Retina (tissue), 1 donor: ENCODE data around the gene MLH1.
"Not testable (repeated sequence)": the region's sequence is repeated elsewhere in the genome, so short reads cannot be mapped to it uniquely, and the experiment has no call there.

ENCODE experiments used
- DNase-seq: peaks from one replicate; pipeline ENCODE4 v3.0.0-alpha.2; 2016

Gene MLH1

GRCh38 chr3:37040231-37040630 is 46.9 kb downstream of the MLH1 start:
- no peak for DNase-seq

DNA sequence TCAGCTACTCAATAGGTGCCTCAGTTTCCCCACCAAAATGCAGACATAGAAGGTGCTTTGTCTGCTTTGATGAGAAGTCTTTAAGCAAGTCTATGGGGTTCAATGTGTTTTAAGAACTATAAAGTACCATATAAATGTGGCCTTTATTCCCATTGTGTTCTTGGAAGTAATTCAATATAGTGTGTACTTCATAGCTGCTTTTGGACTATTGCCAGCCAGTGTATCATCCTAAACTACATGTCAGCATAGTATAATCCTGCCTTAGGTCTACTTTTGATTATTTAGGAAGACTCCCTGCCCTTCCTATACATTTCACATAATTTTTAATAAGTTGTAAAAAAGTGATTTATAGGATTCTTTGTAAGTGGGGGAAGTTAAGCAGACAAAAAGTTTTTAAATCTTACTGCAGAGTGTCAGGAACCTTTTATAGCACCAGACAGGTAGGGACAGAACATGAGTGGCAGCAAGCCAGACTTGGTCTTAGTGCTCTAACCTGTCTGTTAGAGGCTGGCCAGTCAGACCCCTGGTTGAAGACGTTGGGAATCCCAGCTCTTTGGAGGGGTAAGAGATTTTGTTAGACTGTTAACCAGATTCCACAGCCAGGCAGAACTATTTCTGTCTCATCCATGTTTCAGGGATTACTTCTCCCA is 48.4 kb downstream of the MLH1 start:
- DNase-seq, result no peak

- not testable (repeated sequence) for DNase-seq
Observed at GRCh38 chr3:37042712-37043111, 49.4 kb downstream of the MLH1 start.

DNA sequence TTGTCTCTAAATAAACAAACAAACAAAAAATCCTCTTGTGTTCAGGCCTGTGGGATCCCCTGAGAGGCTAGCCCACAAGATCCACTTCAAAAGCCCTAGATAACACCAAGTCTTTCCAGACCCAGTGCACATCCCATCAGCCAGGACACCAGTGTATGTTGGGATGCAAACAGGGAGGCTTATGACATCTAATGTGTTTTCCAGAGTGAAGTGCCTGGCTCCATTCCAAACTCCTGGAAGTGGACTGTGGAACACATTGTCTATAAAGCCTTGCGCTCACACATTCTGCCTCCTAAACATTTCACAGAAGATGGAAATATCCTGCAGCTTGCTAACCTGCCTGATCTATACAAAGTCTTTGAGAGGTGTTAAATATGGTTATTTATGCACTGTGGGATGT is 57.0 kb downstream of the MLH1 start:
- no peak for DNase-seq

GRCh38 chr3:37052860-37053259 is 59.5 kb downstream of the MLH1 start:
- DNase-seq, result no peak

- no peak for DNase-seq
Observed at GRCh38 chr3:37053337-37053736, 60.0 kb downstream of the MLH1 start.

GRCh38 chr3:37053753-37054152 is 60.4 kb downstream of the MLH1 start:
- no peak for DNase-seq

- DNase-seq, result no peak
Observed at GRCh38 chr3:37054370-37054769, 61.1 kb downstream of the MLH1 start.

DNA sequence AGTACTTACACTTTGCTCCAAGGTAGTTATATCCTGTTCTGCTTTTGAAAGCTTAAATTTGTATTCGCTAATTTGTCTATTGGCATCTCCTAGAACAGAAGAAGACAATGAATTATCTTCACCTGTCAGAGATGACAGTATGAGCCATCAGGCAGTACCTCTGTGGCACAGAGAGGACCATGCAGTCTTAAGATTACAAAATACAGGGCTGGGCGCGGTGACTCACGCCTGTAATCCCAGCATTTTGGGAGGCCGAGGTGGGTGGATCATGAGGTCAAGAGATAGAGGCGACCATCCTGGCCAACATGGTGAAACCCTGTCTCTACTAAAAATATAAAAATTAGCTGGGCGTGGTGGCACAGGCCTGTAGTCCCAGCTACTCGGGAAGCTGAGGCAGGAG is 61.8 kb downstream of the MLH1 start:
- not testable (repeated sequence) for DNase-seq

DNA sequence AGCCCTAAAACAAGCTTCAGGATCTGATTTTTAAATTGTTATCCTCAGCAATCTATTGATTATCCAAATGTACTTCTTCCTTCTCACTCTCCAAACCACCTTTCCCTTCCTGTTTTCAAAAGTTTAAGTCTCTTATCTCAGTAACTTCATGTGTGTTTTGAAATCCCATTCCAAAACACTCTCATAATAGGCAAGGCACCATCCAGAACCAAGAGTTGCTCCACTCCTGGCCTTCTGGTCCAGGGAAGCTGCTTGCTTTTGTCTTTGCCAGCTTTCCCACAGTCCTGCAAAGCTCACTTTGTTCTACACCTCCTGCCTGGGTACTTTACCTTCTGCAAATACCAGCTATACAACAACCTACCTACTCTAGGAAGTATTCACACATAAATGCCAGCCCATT is 63.5 kb downstream of the MLH1 start:
- DNase-seq, result no peak

GRCh38 chr3:37058117-37058516 is 64.8 kb downstream of the MLH1 start:
- no peak for DNase-seq

DNA sequence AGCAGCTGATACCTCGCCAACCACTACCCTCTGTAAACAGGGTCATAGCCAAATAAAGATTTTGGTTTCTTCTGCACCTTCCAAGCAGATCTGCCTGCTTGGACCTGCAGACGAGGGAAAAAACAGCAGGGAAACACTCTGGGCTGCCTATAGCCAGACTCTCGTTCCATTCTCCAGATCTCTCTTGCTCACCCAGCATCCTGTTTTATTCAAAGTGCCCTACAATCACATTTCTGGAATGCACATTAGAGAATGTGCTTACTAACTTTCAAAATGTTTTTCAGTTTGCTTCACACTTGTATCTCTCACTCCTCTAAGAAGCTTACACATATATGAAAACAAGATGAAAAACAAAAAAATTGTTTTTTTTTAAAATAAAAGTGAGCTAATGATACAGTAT is 71.4 kb downstream of the MLH1 start:
- no peak for DNase-seq

GRCh38 chr3:37067577-37067976 is 74.3 kb downstream of the MLH1 start:
- DNase-seq, result no peak

DNA sequence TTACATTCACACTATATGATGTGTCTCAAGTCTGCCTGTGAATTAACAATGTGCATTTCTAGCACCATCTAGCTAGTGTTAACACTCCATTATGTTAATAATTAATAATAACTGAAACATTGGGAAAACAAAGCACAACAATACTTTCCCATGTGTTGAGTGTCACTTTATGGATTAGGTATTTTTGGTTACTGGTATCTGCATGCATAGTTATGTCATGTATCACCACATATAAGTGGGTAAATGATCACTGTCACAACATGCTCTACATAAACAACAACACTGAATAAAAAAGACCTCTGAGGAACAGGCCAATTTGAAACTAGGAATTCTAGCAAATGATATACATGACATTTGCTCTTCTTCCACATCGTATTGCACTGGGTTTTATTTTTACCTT is 74.7 kb downstream of the MLH1 start:
- no peak for DNase-seq

DNA sequence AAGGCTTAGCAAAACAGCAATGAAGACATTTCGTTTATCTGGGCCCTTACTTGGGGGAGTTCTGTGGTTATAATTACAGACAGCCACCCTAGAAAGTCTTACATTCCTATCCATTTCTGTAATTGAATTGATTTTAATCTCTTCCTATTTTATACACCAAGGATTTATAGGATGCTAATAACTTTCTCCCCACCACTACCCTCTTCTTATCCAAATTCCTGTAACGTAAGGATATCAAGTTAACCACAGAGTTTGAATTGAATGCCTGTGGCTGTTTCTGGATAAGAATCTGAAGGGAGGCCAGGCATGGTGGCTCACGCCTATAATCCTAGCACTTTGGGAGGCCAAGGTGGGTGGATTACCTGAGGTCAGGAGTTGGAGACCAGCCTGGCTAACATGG is 78.6 kb downstream of the MLH1 start:
- DNase-seq, result no peak

DNA sequence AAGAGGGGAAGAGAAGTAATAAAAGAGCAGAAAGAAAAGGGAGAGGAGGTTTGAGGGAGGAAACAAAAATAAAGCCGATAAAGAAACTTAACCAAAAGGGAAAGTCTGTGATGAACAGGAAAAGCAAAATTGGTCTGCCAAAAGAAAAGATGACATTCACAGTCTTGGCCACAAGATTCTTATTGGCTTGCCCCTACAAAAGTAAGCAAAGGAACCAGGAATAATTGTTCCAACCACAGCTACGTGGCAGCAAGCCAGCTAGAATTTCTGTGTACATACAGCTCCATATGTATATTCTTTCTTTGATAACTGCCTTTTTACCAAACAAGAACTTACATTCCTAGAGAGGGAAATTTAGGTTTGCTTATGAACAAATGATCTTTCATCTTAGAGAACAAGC is 79.6 kb downstream of the MLH1 start:
- no peak for DNase-seq

GRCh38 chr3:37074178-37074577 is 80.9 kb downstream of the MLH1 start:
- no peak for DNase-seq

DNA sequence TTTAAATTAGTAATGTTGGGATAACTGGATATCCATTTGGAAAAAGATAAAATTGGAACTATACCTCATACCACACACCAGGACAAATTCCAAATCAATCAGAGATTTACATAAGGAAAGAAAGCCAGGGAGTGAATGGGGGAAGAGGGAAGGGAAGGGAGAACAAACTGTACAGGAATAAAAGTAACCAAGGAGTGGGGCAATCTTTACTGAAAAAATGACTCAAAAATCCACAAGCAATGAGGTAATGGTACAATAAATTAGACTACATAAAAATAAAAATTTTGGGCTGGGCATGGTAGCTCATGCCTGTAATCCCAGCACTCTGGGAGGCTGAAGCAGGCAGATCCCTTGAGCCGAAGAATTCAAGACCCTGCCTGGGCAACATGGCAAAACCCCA is 82.6 kb downstream of the MLH1 start:
- no peak for DNase-seq

GRCh38 chr3:37082317-37082716 is 89.0 kb downstream of the MLH1 start:
- DNase-seq, result no peak

DNA sequence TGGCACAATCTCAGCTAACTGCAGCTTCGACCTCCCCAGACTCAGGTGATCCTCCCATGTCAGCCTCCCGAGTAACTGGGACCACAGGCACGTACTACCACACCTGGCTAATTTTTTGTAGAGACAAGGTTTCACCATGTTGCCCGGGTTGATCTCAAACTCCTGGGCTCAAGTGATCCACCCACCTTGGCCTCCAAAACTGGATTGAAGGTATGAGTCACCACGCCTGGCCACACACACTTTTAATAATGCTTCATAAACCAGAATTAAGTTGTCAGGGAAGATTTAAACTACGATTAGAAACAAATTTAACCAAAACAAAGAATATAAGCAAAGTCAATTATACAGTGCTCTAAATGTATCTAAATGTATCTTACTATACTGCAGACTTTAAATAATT is 93.6 kb downstream of the MLH1 start:
- DNase-seq, result no peak

GRCh38 chr3:37087870-37088269 is 94.6 kb downstream of the MLH1 start:
- DNase-seq, result no peak

- no peak for DNase-seq
Observed at GRCh38 chr3:37092484-37092883, 99.2 kb downstream of the MLH1 start.

GRCh38 chr3:37093481-37093880 is 100.2 kb downstream of the MLH1 start:
- DNase-seq, result no peak

GRCh38 chr3:37094636-37095035 is 101.3 kb downstream of the MLH1 start:
- no peak for DNase-seq

GRCh38 chr3:37096288-37096687 is 103.0 kb downstream of the MLH1 start:
- no peak for DNase-seq

- DNase-seq, result no peak
Observed at GRCh38 chr3:37096975-37097374, 103.7 kb downstream of the MLH1 start.
